Stimulated activated memory B cell treated with anti-CD40 and anti-IgM and Interleukin-4, amounts not matched to agents 10 μg/mL and 1 μg/mL and 100 μg/mL, for 72 hours (primary cell): ENCODE measurements around the gene TRPM3.

ENCODE experiments used
- ATAC-seq: fragments of 150-1000 bp; cut with Tn5 transposase; 2 replicates; pipeline ENCODE4 v1.10.0; 2021
- H3K27ac Mint-ChIP-seq: one replicate; pipeline ENCODE4 v1.8.0; 2022; ENCODE audit warnings: mild to moderate bottlenecking, mixed read lengths
- H3K27me3 Mint-ChIP-seq: one replicate; pipeline ENCODE4 v1.8.0; 2022; ENCODE audit warnings: mixed read lengths
- H3K36me3 Mint-ChIP-seq: one replicate; pipeline ENCODE4 v1.8.0; 2022; ENCODE audit warnings: mixed read lengths
- H3K4me1 Mint-ChIP-seq: one replicate; pipeline ENCODE4 v1.8.0; 2022; ENCODE audit warnings: mixed read lengths
- H3K4me3 Mint-ChIP-seq: one replicate; pipeline ENCODE4 v1.8.0; 2022; ENCODE audit warnings: mild to moderate bottlenecking, moderate library complexity, mixed read lengths
- H3K9me3 Mint-ChIP-seq: one replicate; pipeline ENCODE4 v1.8.0; 2022; ENCODE audit warnings: mixed read lengths

Gene TRPM3

GRCh38 chr9:71121275-71122021, at the start of gene TRPM3:
Gene TRPM3, minus strand, starts transcription at chr9:71121621. Its CDS starts 267 bp downstream, at chr9:71121354.
- Mint-ChIP-seq H3K4me3 (no peak within 1 kb of the TSS), H3K4me1 (no peaks in the 10 kb centered on the region), H3K27ac (no peak within 1 kb of the TSS), H3K36me3 (no peaks in the 10 kb centered on the region), H3K9me3 (peaks cover 2% of the 10 kb centered on the region), H3K27me3 (no peaks in the 10 kb centered on the region)
- no peak for ATAC-seq

GRCh38 chr9:71168418-71168817, 47.0 kb upstream of the TRPM3 start:
- Mint-ChIP-seq H3K36me3 (no peaks in the 10 kb centered on the region), H3K4me3 (no peak overlapping the region), H3K9me3 (peaks cover 4% of the 10 kb centered on the region), H3K27ac (no peak overlapping the region), H3K27me3 (no peaks in the 10 kb centered on the region), H3K4me1 (no peaks in the 10 kb centered on the region)
- ATAC-seq = no peak

GRCh38 chr9:71162126-71162525, 40.7 kb upstream of the TRPM3 start:
- Mint-ChIP-seq H3K27me3 (no peaks in the 10 kb centered on the region), H3K4me1 (no peaks in the 10 kb centered on the region), H3K4me3 (no peak overlapping the region), H3K36me3 (no peaks in the 10 kb centered on the region), H3K9me3 (no peaks in the 10 kb centered on the region), H3K27ac (no peak overlapping the region)
- no peak for ATAC-seq

GRCh38 chr9:71157731-71158130, 36.3 kb upstream of the TRPM3 start:
- Mint-ChIP-seq H3K27me3 (no peaks in the 10 kb centered on the region), H3K4me3 (no peak overlapping the region), H3K27ac (no peak overlapping the region), H3K9me3 (no peaks in the 10 kb centered on the region), H3K36me3 (no peaks in the 10 kb centered on the region), H3K4me1 (no peaks in the 10 kb centered on the region)
- no peak for ATAC-seq

GRCh38 chr9:71147368-71147767, 25.9 kb upstream of the TRPM3 start:
- Mint-ChIP-seq H3K4me1 (no peaks in the 10 kb centered on the region), H3K36me3 (no peaks in the 10 kb centered on the region), H3K27ac (no peak overlapping the region), H3K9me3 (no peaks in the 10 kb centered on the region), H3K27me3 (no peaks in the 10 kb centered on the region), H3K4me3 (no peak overlapping the region)
- no peak for ATAC-seq

GRCh38 chr9:71146511-71146910, 25.1 kb upstream of the TRPM3 start:
- no peaks in the 10 kb centered on the region for H3K9me3 Mint-ChIP-seq
- no peak for ATAC-seq
- H3K4me3 Mint-ChIP-seq = no peak overlapping the region
- no peaks in the 10 kb centered on the region for H3K4me1 Mint-ChIP-seq
- no peak overlapping the region for H3K27ac Mint-ChIP-seq
- no peaks in the 10 kb centered on the region for H3K27me3 Mint-ChIP-seq
- no peaks in the 10 kb centered on the region for H3K36me3 Mint-ChIP-seq

- Mint-ChIP-seq H3K4me3 (no peak overlapping the region), H3K36me3 (no peaks in the 10 kb centered on the region), H3K27me3 (no peaks in the 10 kb centered on the region), H3K4me1 (no peaks in the 10 kb centered on the region), H3K9me3 (no peaks in the 10 kb centered on the region), H3K27ac (no peak overlapping the region)
- no peak for ATAC-seq
Observed at GRCh38 chr9:71145179-71145578, 23.8 kb upstream of the TRPM3 start.

- H3K9me3 Mint-ChIP-seq = no peaks in the 10 kb centered on the region
- no peak overlapping the region for H3K27ac Mint-ChIP-seq
- no peaks in the 10 kb centered on the region for H3K36me3 Mint-ChIP-seq
- H3K4me3 Mint-ChIP-seq = no peak overlapping the region
- no peaks in the 10 kb centered on the region for H3K4me1 Mint-ChIP-seq
- no peaks in the 10 kb centered on the region for H3K27me3 Mint-ChIP-seq
- ATAC-seq = no peak
Observed at GRCh38 chr9:71144495-71144894, 23.1 kb upstream of the TRPM3 start.

GRCh38 chr9:71136696-71137095, 15.3 kb upstream of the TRPM3 start:
- no peak overlapping the region for H3K4me3 Mint-ChIP-seq

GRCh38 chr9:71131145-71131544, 9.7 kb upstream of the TRPM3 start:
- no peak overlapping the region for H3K4me3 Mint-ChIP-seq
- H3K4me1 Mint-ChIP-seq = no peaks in the 10 kb centered on the region
- ATAC-seq = no peak
- no peaks in the 10 kb centered on the region for H3K27me3 Mint-ChIP-seq
- H3K36me3 Mint-ChIP-seq = no peaks in the 10 kb centered on the region
- no peak overlapping the region for H3K27ac Mint-ChIP-seq
- no peaks in the 10 kb centered on the region for H3K9me3 Mint-ChIP-seq

More at GRCh38 chr9:71136696-71137095, 15.3 kb upstream of the TRPM3 start:
- no peaks in the 10 kb centered on the region for H3K36me3 Mint-ChIP-seq
- H3K9me3 Mint-ChIP-seq = no peaks in the 10 kb centered on the region
- no peak for ATAC-seq
- H3K27ac Mint-ChIP-seq = no peak overlapping the region
- H3K4me1 Mint-ChIP-seq = no peaks in the 10 kb centered on the region
- no peaks in the 10 kb centered on the region for H3K27me3 Mint-ChIP-seq

GRCh38 chr9:71130521-71130920, 9.1 kb upstream of the TRPM3 start:
- no peaks in the 10 kb centered on the region for H3K27me3 Mint-ChIP-seq

GRCh38 chr9:71128796-71129195, 7.4 kb upstream of the TRPM3 start:
- no peak overlapping the region for H3K27ac Mint-ChIP-seq
- H3K36me3 Mint-ChIP-seq = no peaks in the 10 kb centered on the region
- H3K4me3 Mint-ChIP-seq = no peak overlapping the region
- no peaks in the 10 kb centered on the region for H3K27me3 Mint-ChIP-seq
- H3K4me1 Mint-ChIP-seq = no peaks in the 10 kb centered on the region
- H3K9me3 Mint-ChIP-seq = peaks cover 2% of the 10 kb centered on the region
- no peak for ATAC-seq

More at GRCh38 chr9:71130521-71130920, 9.1 kb upstream of the TRPM3 start:
- Mint-ChIP-seq H3K36me3 (no peaks in the 10 kb centered on the region), H3K4me3 (no peak overlapping the region), H3K9me3 (no peaks in the 10 kb centered on the region), H3K27ac (no peak overlapping the region), H3K4me1 (no peaks in the 10 kb centered on the region)
- no peak for ATAC-seq

GRCh38 chr9:71127301-71127700, 5.9 kb upstream of the TRPM3 start:
- peaks cover 2% of the 10 kb centered on the region for H3K9me3 Mint-ChIP-seq
- H3K4me1 Mint-ChIP-seq = no peaks in the 10 kb centered on the region
- no peaks in the 10 kb centered on the region for H3K36me3 Mint-ChIP-seq
- H3K4me3 Mint-ChIP-seq = no peak overlapping the region
- H3K27me3 Mint-ChIP-seq = no peaks in the 10 kb centered on the region
- no peak for ATAC-seq
- H3K27ac Mint-ChIP-seq = no peak overlapping the region

GRCh38 chr9:71122421-71122820, 1.0 kb upstream of the TRPM3 start:
- Mint-ChIP-seq H3K27ac (no peak overlapping the region), H3K27me3 (no peaks in the 10 kb centered on the region), H3K36me3 (no peaks in the 10 kb centered on the region), H3K9me3 (peaks cover 2% of the 10 kb centered on the region), H3K4me1 (no peaks in the 10 kb centered on the region), H3K4me3 (no peak overlapping the region)
- no peak for ATAC-seq

GRCh38 chr9:71122022-71122275, 528 bp upstream of the TRPM3 start:
- no peak for ATAC-seq
- no peaks in the 10 kb centered on the region for H3K4me1 Mint-ChIP-seq
- H3K9me3 Mint-ChIP-seq = peaks cover 2% of the 10 kb centered on the region
- H3K36me3 Mint-ChIP-seq = no peaks in the 10 kb centered on the region
- no peak overlapping the region for H3K27ac Mint-ChIP-seq
- no peaks in the 10 kb centered on the region for H3K27me3 Mint-ChIP-seq
- no peak overlapping the region for H3K4me3 Mint-ChIP-seq

- Mint-ChIP-seq H3K27ac (no peak overlapping the region), H3K4me3 (no peak overlapping the region), H3K4me1 (no peaks in the 10 kb centered on the region), H3K9me3 (peaks cover 2% of the 10 kb centered on the region), H3K27me3 (no peaks in the 10 kb centered on the region), H3K36me3 (no peaks in the 10 kb centered on the region)
- no peak for ATAC-seq
Observed at GRCh38 chr9:71120501-71121247, 747 bp downstream of the TRPM3 start.
